ENCODE measurements around the gene ASPG. TPM values are rescaled to one million over a fixed set of nuclear protein-coding genes. Genes with fewer than 3 reads are reported as not detected.

Gene ASPG
- polyA plus RNA-seq, 3 donors: 9.6 to 11.0 (median 10.8) TPM

GRCh38 chr14:104157016-104157928, 71.8 kb downstream of the ASPG start:
- no peak for DNase-seq (ENCODE audit: low read depth in 3 of 3, low spot score in 2 of 3)

DNA sequence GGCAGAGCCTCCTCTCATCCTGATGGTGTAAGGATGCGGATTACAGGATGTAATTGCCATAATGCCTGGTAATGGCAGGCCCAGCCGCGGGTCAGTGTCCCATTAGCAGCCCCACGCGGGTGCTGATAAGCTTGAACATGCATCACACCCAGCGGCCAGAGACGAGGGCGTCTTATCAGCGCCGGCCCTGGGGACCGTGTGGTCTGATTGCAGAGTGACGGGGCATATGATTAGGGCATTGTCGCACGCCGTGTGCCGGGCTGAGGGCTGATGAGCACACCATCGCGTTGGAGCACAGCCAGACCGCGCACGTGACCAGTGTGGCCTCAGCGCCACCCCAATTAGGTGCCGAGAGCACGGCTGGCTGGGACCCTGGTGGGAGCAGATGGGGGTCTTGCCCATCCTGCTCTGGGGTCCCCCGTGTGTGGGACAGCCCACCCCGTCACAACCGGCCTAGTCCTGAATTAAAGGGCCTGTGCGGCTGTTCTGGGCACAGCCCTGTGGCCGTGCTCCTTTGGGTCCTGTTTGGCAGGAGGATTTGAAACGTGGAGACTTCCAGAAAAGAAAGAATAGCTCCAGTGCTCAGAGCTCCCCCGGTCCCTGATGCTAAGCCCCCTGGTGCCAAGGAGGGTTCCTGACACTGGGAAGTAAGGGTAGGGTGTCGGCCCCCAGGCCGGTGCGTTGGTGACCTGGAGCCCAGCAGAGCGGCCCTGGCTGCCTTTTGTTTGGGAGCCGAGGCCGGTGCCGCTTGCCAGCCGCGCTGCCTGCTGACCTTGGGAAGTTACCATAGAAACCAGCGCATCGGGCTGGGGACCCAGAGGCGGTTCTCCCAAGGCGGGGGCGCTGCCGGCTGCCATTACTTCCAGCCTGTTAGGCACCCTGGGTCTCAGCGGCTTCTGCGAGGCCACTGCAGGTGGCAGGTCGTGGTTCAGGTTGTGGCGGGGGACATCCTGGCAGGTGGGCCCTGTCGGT, 73.6 kb downstream of the ASPG start:
- no peak for DNase-seq (ENCODE audit: low read depth in 3 of 3, low spot score in 2 of 3)

DNA sequence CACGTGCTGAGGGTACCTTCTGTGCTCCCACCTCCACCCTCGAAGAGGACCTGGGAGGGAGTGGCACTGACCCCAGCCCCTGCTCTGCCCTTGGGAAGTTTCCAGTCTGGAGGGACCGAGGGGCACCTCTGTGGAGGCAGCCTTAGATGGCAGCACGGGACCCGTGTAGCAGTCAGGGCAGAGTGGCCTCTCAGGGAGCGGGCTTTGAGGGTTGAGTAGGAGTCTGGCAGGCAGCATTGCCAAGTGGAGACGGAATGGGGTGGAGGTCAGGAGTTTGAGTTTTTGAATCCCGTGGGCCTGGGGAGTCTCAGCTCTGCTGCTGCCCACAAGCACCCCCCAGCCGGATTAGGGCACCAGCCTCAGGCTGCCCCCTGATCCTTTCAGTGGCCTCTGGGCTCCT, 74.5 kb downstream of the ASPG start:
- DNase-seq (ENCODE audit: low read depth in 3 of 3, low spot score in 2 of 3): no peak

- DNase-seq (ENCODE audit: low read depth in 3 of 3, low spot score in 2 of 3): no peak
Measured at GRCh38 chr14:104161602-104162367, 76.3 kb downstream of the ASPG start.

DNA sequence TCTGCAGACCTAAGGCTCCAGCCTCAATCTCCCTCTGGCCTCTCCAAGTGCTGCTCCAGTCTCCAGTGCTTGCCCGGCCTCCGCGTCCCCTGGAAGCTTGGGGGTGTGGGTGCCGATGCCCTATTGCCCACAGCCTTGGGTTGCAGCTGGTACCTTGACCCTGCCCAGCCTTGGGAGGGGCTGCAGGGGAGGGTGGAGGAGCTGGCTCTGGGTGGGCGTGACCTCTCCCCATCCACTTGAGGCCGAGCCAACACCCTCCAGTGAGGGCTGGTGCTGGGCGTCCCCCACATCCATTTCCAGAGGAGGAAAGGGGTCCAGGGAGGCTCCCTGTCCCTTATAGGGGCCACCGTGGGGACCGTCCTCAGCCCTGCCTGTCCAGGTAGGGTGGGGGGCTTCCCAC, 77.0 kb downstream of the ASPG start:
- no peak for DNase-seq (ENCODE audit: low read depth in 3 of 3, low spot score in 2 of 3)

GRCh38 chr14:104163541-104163940, 78.0 kb downstream of the ASPG start:
- no peak for DNase-seq (ENCODE audit: low read depth in 3 of 3, low spot score in 2 of 3)

- DNase-seq (ENCODE audit: low read depth in 3 of 3, low spot score in 2 of 3): no peak
Measured at GRCh38 chr14:104164041-104164440, 78.5 kb downstream of the ASPG start.

DNA sequence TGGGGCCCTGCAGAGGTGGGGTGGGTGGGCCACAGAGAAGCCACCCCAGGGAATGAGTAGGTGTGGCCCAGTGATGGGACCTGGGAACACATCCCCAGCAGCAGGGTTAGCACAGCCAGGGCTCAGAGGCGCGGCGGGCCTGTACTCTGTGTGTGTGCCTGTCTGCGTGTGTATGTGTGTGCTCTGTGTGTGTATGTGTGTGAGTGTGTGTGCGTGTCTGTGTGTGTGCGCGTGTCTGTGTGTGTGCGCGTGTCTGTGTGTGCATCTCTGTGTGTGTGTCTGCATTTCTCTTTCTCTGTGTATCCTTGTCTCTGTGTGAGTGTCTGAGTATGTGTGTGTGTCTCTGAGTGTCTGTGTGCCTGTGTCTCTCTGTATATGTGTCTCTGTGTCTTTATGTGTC, 79.0 kb downstream of the ASPG start:
- DNase-seq (ENCODE audit: low read depth in 3 of 3, low spot score in 2 of 3): no peak

Other genes with a start within 250 kb of the ASPG start
- gene PPP1R13B, start 238.1 kb upstream of the ASPG start, polyA plus RNA-seq (ENCODE audit: insufficient read length in 3 of 3): 10 to 100 TPM; 28.4 to 30.9 (median 29.4) TPM
- 1 to 10 TPM; 2.4 to 3.6 (median 2.7) TPM for gene TDRD9, start 157.2 kb upstream of the ASPG start, polyA plus RNA-seq (ENCODE audit: insufficient read length in 3 of 3)
- under 1 TPM in 1 of 3 donors, not detected in 2; 0.14 TPM for gene RD3L, start 143.2 kb upstream of the ASPG start, polyA plus RNA-seq (ENCODE audit: insufficient read length in 3 of 3)
- gene KIF26A, start 52.9 kb downstream of the ASPG start, polyA plus RNA-seq (ENCODE audit: insufficient read length in 3 of 3): 1 to 10 TPM; 5.7 to 9.1 (median 9.1) TPM